Breast epithelium (tissue), 4 donors: ENCODE data around the gene RNF150. TPM values are rescaled to one million over a fixed set of nuclear protein-coding genes. Genes with fewer than 3 reads are reported as not detected.

Source experiments
- DNase-seq, 2 donors: peaks; one replicate each; pipeline ENCODE4 v3.0.0-alpha.2; 2019; ENCODE audit warnings: low spot score in 2 of 2
- H3K27ac ChIP-seq, 2 donors: fragments of 200-600 bp; sonication (generic) in 1 of 2; one replicate each; pipeline ENCODE4 v1.5.1; 2016 to 2019; ENCODE audit warnings: mild to moderate bottlenecking in 1 of 2
- H3K27me3 ChIP-seq, 2 donors: fragments of 200-600 bp; sonication (generic) in 1 of 2; one replicate each; pipeline versions ENCODE4 v1.5.1 to v1.6.0; 2017 to 2019; ENCODE audit warnings: control low read depth in 1 of 2, mild to moderate bottlenecking in 1 of 2
- H3K36me3 ChIP-seq: fragments of 200-600 bp; one replicate; pipeline ENCODE4 v1.5.1; 2019
- H3K4me1 ChIP-seq, 2 donors: fragments of 200-600 bp; sonication (generic); one replicate each; pipeline ENCODE4 v1.5.1; 2016 to 2019; ENCODE audit warnings: control low read depth in 1 of 2
- H3K4me3 ChIP-seq, 3 donors: fragments of 200-600 bp; sonication (generic); 1 replicate in 2 of 3; 2 replicates in 1 of 3; pipeline ENCODE4 v1.5.1; 2016 to 2019; ENCODE audit warnings: mild to moderate bottlenecking in 3 of 3, moderate library complexity in 2 of 3
- H3K9me3 ChIP-seq, 2 donors: fragments of 200-600 bp; sonication (generic) in 1 of 2; one replicate each; pipeline ENCODE4 v1.5.1; 2016 to 2019; ENCODE audit warnings: control low read depth in 1 of 2
- CTCF ChIP-seq, 3 donors: fragments of 450-650 bp; IDR thresholded peaks; one replicate each; pipeline ENCODE4 v1.5.1; 2016 to 2017; ENCODE audit warnings: antibody characterized with exemption in 3 of 3, mild to moderate bottlenecking in 3 of 3, moderate library complexity in 3 of 3
- POLR2A ChIP-seq: fragments of 450-650 bp; IDR thresholded peaks from one replicate; pipeline ENCODE4 v1.6.1; 2016; ENCODE audit warnings: antibody characterized with exemption, mild to moderate bottlenecking, moderate library complexity
- POLR2AphosphoS5 ChIP-seq, 3 donors: sonication (generic); formaldehyde crosslinking; IDR thresholded peaks; one replicate each; pipeline ENCODE4 v1.6.1; 2017; ENCODE audit warnings: antibody characterized with exemption in 3 of 3
- intact Hi-C: fragments of 100-400 bp; cut with DNase I; formaldehyde crosslinking; loops from one replicate; pipeline ENCODE4 v1.15.1; 2023; ENCODE audit warnings: low total_unique reads
- total RNA-seq, 3 donors: library from RNA; depleted of rRNA; stranded (reverse); fragments of >200 nt; gene quantifications; one replicate each; pipeline ENCODE4 v1.1.0, GENCODE V29; 2016

Gene RNF150
- total RNA-seq, 3 donors from 2014 or later: 5.6 to 19.7 (median 14.8) TPM

GRCh38 chr4:141121101-141121500, 12.2 kb downstream of the RNF150 start:
- DNase-seq: no peak
- intact Hi-C loops: no loop called here
- Histone ChIP-seq H3K4me1 (no peaks in the 10 kb centered on the region), H3K9me3 (no peaks in the 10 kb centered on the region), H3K27me3 (no peaks in the 10 kb centered on the region), H3K4me3 (no peak overlapping the region), H3K36me3 (no peaks in the 10 kb centered on the region), H3K27ac (no peak overlapping the region)
- TF ChIP-seq CTCF (IDR thresholded peaks at IDR 0.05): no peak
- no peak for TF ChIP-seq POLR2A
- TF ChIP-seq POLR2AphosphoS5 (IDR thresholded peaks at IDR 0.05): no peak

GRCh38 chr4:141120036-141120593, 13.2 kb downstream of the RNF150 start:
- no peaks in the 10 kb centered on the region for H3K27me3 ChIP-seq
- no peaks in the 10 kb centered on the region for H3K36me3 ChIP-seq
- no peak overlapping the region for H3K4me3 ChIP-seq
- TF ChIP-seq CTCF (IDR thresholded peaks at IDR 0.05) (no peak), POLR2A (no peak), POLR2AphosphoS5 (IDR thresholded peaks at IDR 0.05) (no peak)
- peaks cover 4 to 5% of the 10 kb centered on the region in 2 donors for H3K9me3 ChIP-seq
- intact Hi-C loops: no loop called here
- H3K27ac ChIP-seq: no peak overlapping the region
- H3K4me1 ChIP-seq: no peaks in the 10 kb centered on the region
- DNase-seq: no peak

- no peak for TF ChIP-seq POLR2A
- no peak for TF ChIP-seq POLR2AphosphoS5 (IDR thresholded peaks at IDR 0.05)
- Histone ChIP-seq H3K27ac (no peak overlapping the region), H3K36me3 (no peaks in the 10 kb centered on the region), H3K4me1 (no peaks in the 10 kb centered on the region), H3K27me3 (no peaks in the 10 kb centered on the region), H3K9me3 (peaks cover 4 to 5% of the 10 kb centered on the region in 2 donors), H3K4me3 (no peak overlapping the region)
- intact Hi-C loops: no loop called here
- DNase-seq: no peak
Measured at GRCh38 chr4:141119071-141119470, 14.2 kb downstream of the RNF150 start.

- Histone ChIP-seq H3K36me3 (no peaks in the 10 kb centered on the region), H3K4me1 (no peaks in the 10 kb centered on the region), H3K9me3 (peaks cover 4 to 5% of the 10 kb centered on the region in 2 donors), H3K27me3 (no peaks in the 10 kb centered on the region), H3K4me3 (no peak overlapping the region), H3K27ac (no peak overlapping the region)
- no peak for TF ChIP-seq CTCF (IDR thresholded peaks at IDR 0.05)
- TF ChIP-seq POLR2AphosphoS5 (IDR thresholded peaks at IDR 0.05): no peak
- TF ChIP-seq POLR2A: no peak
- intact Hi-C loops: no loop called here
- no peak for DNase-seq
Measured at GRCh38 chr4:141118381-141118780, 14.9 kb downstream of the RNF150 start.

GRCh38 chr4:141117935-141118334, 15.3 kb downstream of the RNF150 start:
- DNase-seq: no peak
- H3K4me1 ChIP-seq: no peaks in the 10 kb centered on the region
- intact Hi-C loops: no loop called here
- H3K27me3 ChIP-seq: no peaks in the 10 kb centered on the region
- H3K4me3 ChIP-seq: no peak overlapping the region
- TF ChIP-seq CTCF (IDR thresholded peaks at IDR 0.05) (no peak), POLR2AphosphoS5 (IDR thresholded peaks at IDR 0.05) (no peak), POLR2A (no peak)
- H3K36me3 ChIP-seq: no peaks in the 10 kb centered on the region
- no peak overlapping the region for H3K27ac ChIP-seq
- H3K9me3 ChIP-seq: peaks cover 4 to 5% of the 10 kb centered on the region in 2 donors

GRCh38 chr4:141109983-141110382, 23.3 kb downstream of the RNF150 start:
- no peaks in the 10 kb centered on the region for H3K36me3 ChIP-seq
- no peaks in the 10 kb centered on the region for H3K27me3 ChIP-seq
- TF ChIP-seq POLR2A: no peak
- TF ChIP-seq CTCF (IDR thresholded peaks at IDR 0.05): no peak
- TF ChIP-seq POLR2AphosphoS5 (IDR thresholded peaks at IDR 0.05): no peak
- intact Hi-C loops: no loop called here
- no peaks in the 10 kb centered on the region for H3K9me3 ChIP-seq
- no peaks in the 10 kb centered on the region for H3K4me1 ChIP-seq
- H3K27ac ChIP-seq: no peak overlapping the region
- no peak overlapping the region for H3K4me3 ChIP-seq
- no peak for DNase-seq
